Transverse colon (tissue), 3 donors: ENCODE results near the gene RTF1.

Experiments
- POLR2A ChIP-seq: fragments of 450-650 bp; IDR thresholded peaks from one replicate; pipeline ENCODE4 v1.6.1; 2016; ENCODE audit warnings: antibody characterized with exemption, mild to moderate bottlenecking, moderate library complexity
- TF ChIP-seq, protein P1 (sequence below), 5 experiments: fragments of 200-600 bp in 3 of 5; fragments of 450-650 bp in 2 of 5; sonication (generic) in 3 of 5; IDR thresholded peaks; 1 replicate in 2 of 5; 2 replicates in 3 of 5; pipeline ENCODE4 v1.5.1; 2016 to 2017; ENCODE audit warnings: antibody characterized with exemption in 5 of 5, inconsistent platforms in 3 of 5, mild to moderate bottlenecking in 2 of 5, moderate library complexity in 1 of 5

DNA sequence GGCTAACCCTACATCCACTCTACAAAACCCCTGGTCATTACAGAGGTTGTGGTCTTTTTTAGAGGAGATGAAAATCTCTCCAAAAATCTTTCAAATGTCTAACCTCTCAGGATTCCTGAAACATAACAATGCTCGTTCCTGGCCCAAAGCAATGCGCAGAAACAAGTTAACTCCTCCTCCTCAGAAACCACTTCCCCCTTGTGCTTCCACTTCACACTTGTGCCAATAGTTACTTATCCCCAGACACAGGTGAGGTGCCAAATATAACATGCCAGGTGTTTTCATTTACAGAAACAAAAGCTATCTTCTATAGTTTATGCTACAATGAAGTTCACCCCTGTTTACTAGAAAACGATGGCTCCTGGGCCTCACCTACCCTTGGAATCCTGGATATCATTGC, 20.8 kb upstream of the RTF1 start:
- TF ChIP-seq, protein P1, sequence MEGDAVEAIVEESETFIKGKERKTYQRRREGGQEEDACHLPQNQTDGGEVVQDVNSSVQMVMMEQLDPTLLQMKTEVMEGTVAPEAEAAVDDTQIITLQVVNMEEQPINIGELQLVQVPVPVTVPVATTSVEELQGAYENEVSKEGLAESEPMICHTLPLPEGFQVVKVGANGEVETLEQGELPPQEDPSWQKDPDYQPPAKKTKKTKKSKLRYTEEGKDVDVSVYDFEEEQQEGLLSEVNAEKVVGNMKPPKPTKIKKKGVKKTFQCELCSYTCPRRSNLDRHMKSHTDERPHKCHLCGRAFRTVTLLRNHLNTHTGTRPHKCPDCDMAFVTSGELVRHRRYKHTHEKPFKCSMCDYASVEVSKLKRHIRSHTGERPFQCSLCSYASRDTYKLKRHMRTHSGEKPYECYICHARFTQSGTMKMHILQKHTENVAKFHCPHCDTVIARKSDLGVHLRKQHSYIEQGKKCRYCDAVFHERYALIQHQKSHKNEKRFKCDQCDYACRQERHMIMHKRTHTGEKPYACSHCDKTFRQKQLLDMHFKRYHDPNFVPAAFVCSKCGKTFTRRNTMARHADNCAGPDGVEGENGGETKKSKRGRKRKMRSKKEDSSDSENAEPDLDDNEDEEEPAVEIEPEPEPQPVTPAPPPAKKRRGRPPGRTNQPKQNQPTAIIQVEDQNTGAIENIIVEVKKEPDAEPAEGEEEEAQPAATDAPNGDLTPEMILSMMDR (IDR thresholded peaks at IDR 0.05), result no peak
- no peak for TF ChIP-seq POLR2A
